HEK293T (cell line): ENCODE measurements around the gene KLHL30.

Experiments
- CTCF ChIA-PET: fragments of 350-600 bp; formaldehyde crosslinking; extraction: SDS; loops from one replicate; lab custom pipeline; 2021; ENCODE audit warnings: antibody characterized with exemption, inconsistent platforms; lab: Yijun Ruan, JAX
- POLR2A ChIA-PET: fragments of 350-600 bp; formaldehyde crosslinking; extraction: SDS; loops from one replicate; lab custom pipeline; 2020; ENCODE audit warnings: antibody characterized with exemption, inconsistent platforms; lab: Yijun Ruan, JAX
- DNase-seq: peaks from one replicate; pipeline ENCODE4 v3.0.0; 2012; ENCODE audit warnings: mixed read lengths; ENCODE audit errors: extremely low spot score
- ARNT ChIP-seq: fragments of 450-650 bp; IDR thresholded peaks from 2 replicates; pipeline ENCODE4 v1.6.1; 2017; ENCODE audit warnings: mild to moderate bottlenecking
- BHLHE40 ChIP-seq: fragments of 450-650 bp; IDR thresholded peaks from 2 replicates; pipeline ENCODE4 v1.6.1; 2016; ENCODE audit warnings: mild to moderate bottlenecking, moderate library complexity, borderline replicate concordance
- CTBP1 ChIP-seq: fragments of 450-650 bp; IDR thresholded peaks from 2 replicates; pipeline ENCODE4 v1.6.1; 2016; ENCODE audit warnings: borderline replicate concordance
- ELF4 ChIP-seq: fragments of 450-650 bp; IDR thresholded peaks from 2 replicates; pipeline ENCODE4 v1.6.1; 2017; ENCODE audit warnings: antibody characterized with exemption
- FOXA1 ChIP-seq: fragments of 450-650 bp; IDR thresholded peaks from 2 replicates; pipeline ENCODE4 v1.6.1; 2016; ENCODE audit warnings: mild to moderate bottlenecking
- FOXK2 ChIP-seq: fragments of 450-650 bp; IDR thresholded peaks from 2 replicates; pipeline ENCODE4 v1.6.1; 2016; ENCODE audit warnings: mild to moderate bottlenecking
- FOXM1 ChIP-seq: fragments of 450-650 bp; IDR thresholded peaks from 2 replicates; pipeline ENCODE4 v1.6.1; 2017; ENCODE audit warnings: mild to moderate bottlenecking, borderline replicate concordance
- HDGF ChIP-seq: fragments of 450-650 bp; IDR thresholded peaks from 2 replicates; pipeline ENCODE4 v1.6.1; 2017; ENCODE audit warnings: antibody characterized with exemption, borderline replicate concordance
- L3MBTL2 ChIP-seq: fragments of 450-650 bp; conservative IDR thresholded peaks from 2 replicates; pipeline ENCODE4 v1.6.1; 2016; ENCODE audit warnings: mild to moderate bottlenecking
- LEF1 ChIP-seq: fragments of 450-650 bp; IDR thresholded peaks from 2 replicates; pipeline ENCODE4 v1.6.1; 2017; ENCODE audit warnings: mild to moderate bottlenecking, borderline replicate concordance
- NFRKB ChIP-seq: fragments of 450-650 bp; IDR thresholded peaks from 2 replicates; pipeline ENCODE4 v1.6.1; 2016; ENCODE audit warnings: mild to moderate bottlenecking, moderate library complexity
- PKNOX1 ChIP-seq: fragments of 450-650 bp; IDR thresholded peaks from 2 replicates; pipeline ENCODE4 v1.6.1; 2016
- SP1 ChIP-seq: fragments of 450-650 bp; IDR thresholded peaks from 2 replicates; pipeline ENCODE4 v1.6.1; 2017
- SUZ12 ChIP-seq: fragments of 450-650 bp; IDR thresholded peaks from 2 replicates; pipeline ENCODE4 v1.6.1; 2016; ENCODE audit warnings: mild to moderate bottlenecking
- TARDBP ChIP-seq: fragments of 450-650 bp; IDR thresholded peaks from 2 replicates; pipeline ENCODE4 v1.6.1; 2016
- ZNF384 ChIP-seq: fragments of 450-650 bp; IDR thresholded peaks from 2 replicates; pipeline ENCODE4 v1.6.1; 2016

Gene KLHL30

GRCh38 chr2:238154570-238154969 is 16.1 kb downstream of the KLHL30 start:
- TF ChIP-seq HDGF = no peak
- no peak for TF ChIP-seq FOXK2
- no peak for TF ChIP-seq FOXM1
- TF ChIP-seq CTBP1 = no peak
- TF ChIP-seq PKNOX1 = no peak
- no peak for TF ChIP-seq TARDBP
- ChIA-PET CTCF (interaction anchor here (0.6 kb wide), 1 partner anchor 22 kb away, joined by 3 read pairs; no protein-coding TSS in a partner anchor), POLR2A (no interaction called here)
- no peak for DNase-seq

- POLR2A ChIA-PET = no interaction called here
- CTCF ChIA-PET = interaction anchor here (0.6 kb wide), 1 partner anchor 22 kb away, joined by 3 read pairs; no protein-coding TSS in a partner anchor
- DNase-seq = no peak
- TF ChIP-seq PKNOX1 (no peak), ARNT (no peak), NFRKB (no peak), SUZ12 (no peak), LEF1 (no peak), FOXK2 (no peak), FOXM1 (no peak), CTBP1 (no peak), FOXA1 (no peak), ZNF384 (no peak), SP1 (no peak), ELF4 (no peak), TARDBP (no peak), L3MBTL2 (no peak), HDGF (no peak), BHLHE40 (no peak)
Observed at GRCh38 chr2:238155051-238155760, 16.7 kb downstream of the KLHL30 start.

GRCh38 chr2:238155761-238156694 is 17.6 kb downstream of the KLHL30 start:
- TF ChIP-seq FOXK2 (no peak), L3MBTL2 (no peak), TARDBP (no peak), FOXM1 (no peak), FOXA1 (no peak), SP1 (no peak), ELF4 (no peak), ARNT (no peak), LEF1 (no peak), HDGF (no peak)
- DNase-seq = no peak
- CTCF ChIA-PET = no interaction called here
- POLR2A ChIA-PET = no interaction called here

GRCh38 chr2:238157506-238158017 is 19.1 kb downstream of the KLHL30 start:
- CTCF ChIA-PET = no interaction called here

GRCh38 chr2:238158018-238158508 is 19.6 kb downstream of the KLHL30 start:
- ChIA-PET POLR2A (no interaction called here), CTCF (no interaction called here)
- DNase-seq = no peak
- TF ChIP-seq ZNF384 (no peak), HDGF (no peak), NFRKB (no peak), SUZ12 (no peak), FOXK2 (no peak), CTBP1 (no peak), TARDBP (no peak), ARNT (no peak), ELF4 (no peak), LEF1 (no peak), PKNOX1 (no peak), SP1 (no peak), FOXA1 (no peak), L3MBTL2 (no peak), BHLHE40 (no peak), FOXM1 (no peak)

More at GRCh38 chr2:238157506-238158017, 19.1 kb downstream of the KLHL30 start:
- no peak for DNase-seq
- POLR2A ChIA-PET = no interaction called here
- no peak for TF ChIP-seq SUZ12
- TF ChIP-seq LEF1 = no peak
- no peak for TF ChIP-seq FOXK2
- no peak for TF ChIP-seq FOXM1
- no peak for TF ChIP-seq ELF4
- no peak for TF ChIP-seq ZNF384
- no peak for TF ChIP-seq SP1
- no peak for TF ChIP-seq L3MBTL2
- TF ChIP-seq PKNOX1 = no peak
